NCI-H1417 (cell line): ENCODE results near the gene INPP4A.

Experiments
- DNase-seq, 3 experiments: peaks; one replicate each; lab custom pipeline; 2025; lab: John Stamatoyannopoulos, UW

The INPP4A gene

GRCh38 chr2:98643496-98644100 is 198.9 kb downstream of the INPP4A start:
- DNase-seq = no peak
